ENCODE results near the gene ARHGEF33.
"Not testable (repeated sequence)": the region's sequence is repeated elsewhere in the genome, so short reads cannot be mapped to it uniquely, and the experiment has no call there.

Gene ARHGEF33

DNA sequence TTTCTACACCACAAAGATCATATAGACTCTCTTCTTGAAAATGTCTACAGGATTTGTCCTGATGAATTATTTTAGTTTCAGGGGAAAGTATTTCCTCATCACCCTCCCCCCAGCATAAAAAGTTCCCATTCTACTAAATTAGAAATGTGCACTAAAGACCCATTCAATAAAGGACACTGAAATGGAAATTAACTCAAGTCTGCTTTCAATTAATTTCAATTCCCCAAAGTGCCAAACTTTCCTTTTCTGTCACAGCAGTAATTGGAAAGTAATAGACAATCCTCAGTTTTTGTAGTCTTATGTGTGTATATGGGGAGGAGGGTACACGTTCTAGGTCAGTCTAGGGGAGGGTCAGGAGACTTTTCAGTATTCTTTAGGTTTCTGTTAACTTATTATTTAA is 21.5 kb downstream of the ARHGEF33 start:
- DNase-seq = no peak

DNA sequence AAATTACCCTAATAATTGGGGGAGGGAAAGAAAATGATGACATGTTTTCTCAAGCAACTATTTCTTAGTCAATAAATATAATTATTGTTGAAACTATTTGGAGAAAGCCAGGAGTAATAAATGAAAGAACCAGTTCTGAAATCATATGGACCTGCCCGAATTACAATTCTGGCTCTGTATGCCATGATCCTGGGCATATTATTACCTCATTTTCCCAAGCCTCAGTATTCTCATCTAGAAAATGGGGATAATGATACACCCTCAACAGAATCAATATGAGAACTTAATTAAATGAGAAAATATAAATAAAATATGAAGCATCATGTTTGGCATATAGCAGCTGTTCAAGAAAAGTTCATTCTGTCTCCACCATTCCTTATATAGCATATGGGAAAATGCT is 22.9 kb downstream of the ARHGEF33 start:
- no peak for DNase-seq

GRCh38 chr2:38922389-38922788 is 32.7 kb downstream of the ARHGEF33 start:
- no peak for DNase-seq

GRCh38 chr2:38922902-38923301 is 33.2 kb downstream of the ARHGEF33 start:
- DNase-seq = no peak

DNA sequence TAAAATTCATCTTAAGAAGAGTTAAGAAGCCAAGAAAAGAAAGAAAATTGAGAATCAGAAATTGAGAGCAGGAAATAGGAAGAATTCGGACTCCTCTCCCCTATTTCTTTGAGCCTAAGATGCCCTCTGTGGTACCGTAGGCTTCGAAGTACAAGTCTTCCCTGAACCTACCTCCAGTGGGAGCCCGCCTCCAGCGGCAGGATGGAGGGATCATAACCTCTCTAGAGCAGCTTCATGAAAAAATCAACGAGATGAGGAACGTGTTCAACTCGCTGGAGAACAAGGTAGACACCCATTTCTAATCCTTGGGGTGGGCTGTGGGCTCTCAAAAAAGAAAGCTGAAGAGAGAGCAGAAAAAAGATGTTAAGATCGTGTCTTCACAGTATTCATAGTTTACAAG is 36.3 kb downstream of the ARHGEF33 start:
- DNase-seq = no peak

DNA sequence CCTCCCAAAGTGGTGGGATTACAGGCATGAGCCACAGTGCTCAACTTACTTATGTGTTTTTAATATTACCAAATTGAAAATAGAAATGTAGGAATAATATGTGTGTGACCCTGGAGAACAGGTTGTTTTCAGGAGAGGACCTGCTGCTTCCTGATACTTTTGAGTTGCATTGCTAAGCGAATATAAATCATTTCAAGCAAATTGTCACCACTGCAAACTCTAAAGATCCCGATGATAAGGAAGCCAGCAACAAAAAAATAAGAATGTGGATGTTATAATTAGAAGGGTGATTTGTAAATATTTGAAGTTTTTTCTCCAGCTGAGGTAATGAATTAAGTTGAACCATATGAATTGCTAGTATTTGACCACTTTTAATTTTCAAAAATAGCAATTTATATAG is 40.9 kb downstream of the ARHGEF33 start:
- DNase-seq = no peak

DNA sequence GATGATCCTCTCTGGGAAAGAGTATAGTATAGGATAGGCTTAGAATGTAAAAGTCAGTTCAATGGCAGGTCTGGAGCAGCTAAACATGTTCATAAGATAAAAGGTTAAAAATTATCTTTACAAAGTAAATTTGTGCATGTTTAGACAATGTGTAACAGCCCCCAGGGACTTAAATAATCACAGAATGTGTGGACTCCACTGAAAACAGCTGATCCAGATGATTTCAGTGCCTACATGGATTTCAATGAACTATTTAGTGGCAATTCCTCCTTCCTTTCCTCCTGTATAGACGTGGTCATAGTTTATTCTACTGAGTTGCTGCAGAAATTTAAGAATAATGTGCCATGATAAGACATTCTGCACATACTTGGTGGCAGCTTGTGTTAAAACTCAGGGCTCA is 42.9 kb downstream of the ARHGEF33 start:
- DNase-seq = no peak

GRCh38 chr2:38933653-38934052 is 44.0 kb downstream of the ARHGEF33 start:
- DNase-seq = no peak

DNA sequence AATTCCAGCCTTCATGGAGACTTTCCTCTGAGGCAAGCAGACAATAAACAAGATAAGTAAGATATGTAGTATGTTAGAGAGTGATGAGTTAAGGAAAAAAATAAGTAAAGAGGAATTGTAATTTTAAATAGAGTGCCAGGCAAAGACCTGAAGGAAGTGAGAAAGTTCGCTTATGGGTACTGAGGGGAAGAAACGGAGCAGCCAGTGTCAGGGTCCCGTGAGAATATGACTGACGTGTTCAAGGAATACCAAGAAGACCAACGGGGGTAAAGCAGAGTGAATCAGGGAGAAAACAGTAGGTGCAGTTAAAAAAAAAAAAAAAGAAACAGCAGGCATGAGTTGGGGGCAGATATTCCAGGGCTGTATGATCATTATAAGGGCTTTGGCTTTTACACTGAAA is 45.1 kb downstream of the ARHGEF33 start:
- DNase-seq = no peak

DNA sequence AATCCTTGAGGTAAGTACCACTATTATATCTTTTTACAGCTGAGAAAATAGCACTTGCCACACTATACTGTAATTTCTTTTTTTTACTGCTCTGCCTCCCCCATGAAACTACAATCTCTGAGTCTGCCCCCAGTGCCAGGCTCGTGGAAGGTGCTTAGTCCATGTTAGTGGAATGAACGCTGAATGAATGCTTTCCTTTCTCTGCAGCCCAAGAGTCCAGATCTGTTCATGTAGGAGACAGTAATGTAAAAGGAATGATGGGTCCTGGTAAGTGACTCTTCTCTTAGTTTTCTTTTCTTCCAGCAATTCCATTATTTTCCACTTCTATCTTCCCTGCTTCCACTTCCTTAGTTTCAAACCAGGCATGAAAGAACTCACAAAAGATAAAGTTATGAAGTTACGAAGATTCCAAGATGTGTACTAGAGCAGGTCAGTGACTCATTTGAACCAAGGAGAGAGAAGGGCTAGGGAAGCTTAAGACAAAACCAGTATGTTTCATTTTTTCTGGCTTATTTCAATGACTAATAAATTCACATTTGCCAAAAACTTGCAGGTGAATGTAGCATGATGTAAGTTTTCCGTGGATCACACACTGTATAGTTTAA is 46.0 kb downstream of the ARHGEF33 start:
- DNase-seq = no peak

- not testable (repeated sequence) for DNase-seq
These were observed 46.8 kb downstream of the ARHGEF33 start for GRCh38 chr2:38936516-38936915.

GRCh38 chr2:38937548-38937947 is 47.9 kb downstream of the ARHGEF33 start:
- DNase-seq = no peak

- no peak for DNase-seq
These were observed 51.1 kb downstream of the ARHGEF33 start for GRCh38 chr2:38940746-38941145.

GRCh38 chr2:38943784-38944183 is 54.1 kb downstream of the ARHGEF33 start:
- no peak for DNase-seq

- no peak for DNase-seq
These were observed 55.7 kb downstream of the ARHGEF33 start for GRCh38 chr2:38945372-38945771.

DNA sequence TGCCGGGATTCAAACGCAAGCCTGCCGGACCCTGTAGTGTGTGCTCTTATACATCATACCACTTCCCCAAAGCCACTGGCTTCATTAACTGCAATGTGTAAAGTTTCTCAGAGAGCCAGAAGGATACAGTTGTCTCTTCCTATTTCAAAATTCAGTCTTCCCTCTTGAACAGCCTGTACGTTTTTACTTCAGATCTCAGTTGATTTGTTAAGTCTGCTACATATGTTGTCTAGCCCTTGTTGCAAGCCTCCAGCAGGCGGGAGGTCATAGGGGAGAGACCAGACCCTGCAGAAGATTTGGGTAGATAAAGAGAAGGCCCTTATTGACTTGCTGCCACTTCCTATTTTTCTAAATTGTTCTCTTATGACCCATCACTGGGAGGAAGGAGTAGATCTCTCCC is 56.2 kb downstream of the ARHGEF33 start:
- DNase-seq = no peak

DNA sequence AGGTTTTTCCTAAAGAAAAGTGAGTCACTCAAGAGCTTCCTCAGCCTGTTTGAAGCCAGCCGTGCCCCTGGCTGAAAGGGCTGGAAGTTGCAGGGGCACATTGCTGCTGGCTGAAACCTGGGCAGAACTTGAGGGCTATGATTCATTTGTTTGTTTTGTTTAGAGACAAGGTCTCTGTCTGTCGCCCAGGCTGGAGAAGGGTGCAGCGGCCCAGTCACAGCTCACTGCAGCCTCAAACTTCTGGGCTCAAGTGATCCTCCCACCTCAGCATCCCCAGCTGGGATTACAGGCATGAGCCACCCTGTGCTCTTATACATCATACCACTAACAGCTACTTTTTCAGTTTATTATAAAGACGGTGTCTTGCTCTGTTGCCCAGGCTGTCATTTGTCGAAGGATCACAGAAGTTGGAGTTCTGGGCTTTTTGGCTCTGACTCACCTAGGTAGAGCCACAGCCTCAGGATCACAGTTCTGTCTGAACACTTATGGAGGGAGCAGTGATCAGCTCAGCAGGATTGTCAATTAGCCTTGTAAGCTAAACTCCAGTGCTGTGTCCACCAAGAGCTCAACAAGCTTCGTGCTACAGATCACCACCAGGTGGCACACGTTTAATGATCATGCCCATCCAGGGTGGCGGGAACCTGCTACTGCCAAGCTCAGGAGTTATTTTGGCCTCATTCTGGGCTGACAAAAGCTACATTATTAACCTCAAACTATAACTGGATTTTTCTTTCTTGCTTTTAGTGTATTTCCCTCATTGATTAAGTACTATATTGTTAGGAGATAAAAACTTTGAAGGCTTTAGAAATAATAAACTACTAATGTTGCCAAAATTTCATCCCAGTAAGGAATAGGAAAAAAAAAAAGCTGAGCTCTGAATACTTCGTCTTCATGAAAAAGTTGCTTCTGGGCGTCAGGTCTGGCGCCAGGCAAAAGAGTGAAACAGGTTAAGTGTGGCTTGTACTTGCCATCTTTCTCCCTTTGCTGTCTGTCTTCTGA is 57.9 kb downstream of the ARHGEF33 start:
- DNase-seq = peak; percentile 63

DNA sequence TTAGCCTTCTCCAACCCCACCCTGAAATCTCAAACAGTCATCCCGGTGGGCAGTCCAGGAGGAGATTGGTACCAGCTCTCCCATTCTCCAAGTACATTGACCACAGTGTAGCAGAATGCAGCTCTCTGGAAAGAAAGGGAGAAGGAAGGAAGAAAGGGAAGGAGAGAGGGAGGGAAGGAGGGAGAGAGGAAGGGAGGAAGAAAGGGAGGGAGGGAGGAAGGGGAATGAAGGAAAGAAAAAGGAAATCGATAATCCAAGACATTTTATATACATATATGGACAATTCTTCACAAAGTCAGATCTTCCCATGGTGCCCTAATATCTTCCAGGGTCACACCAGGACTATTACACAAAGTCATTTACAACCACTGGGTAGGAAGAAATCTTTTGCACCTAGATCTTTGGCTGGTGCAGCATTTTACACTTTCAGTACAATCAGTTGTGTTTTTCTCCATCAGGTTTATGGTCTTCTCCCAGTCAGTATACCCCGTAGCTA is 58.8 kb downstream of the ARHGEF33 start:
- no peak for DNase-seq

DNA sequence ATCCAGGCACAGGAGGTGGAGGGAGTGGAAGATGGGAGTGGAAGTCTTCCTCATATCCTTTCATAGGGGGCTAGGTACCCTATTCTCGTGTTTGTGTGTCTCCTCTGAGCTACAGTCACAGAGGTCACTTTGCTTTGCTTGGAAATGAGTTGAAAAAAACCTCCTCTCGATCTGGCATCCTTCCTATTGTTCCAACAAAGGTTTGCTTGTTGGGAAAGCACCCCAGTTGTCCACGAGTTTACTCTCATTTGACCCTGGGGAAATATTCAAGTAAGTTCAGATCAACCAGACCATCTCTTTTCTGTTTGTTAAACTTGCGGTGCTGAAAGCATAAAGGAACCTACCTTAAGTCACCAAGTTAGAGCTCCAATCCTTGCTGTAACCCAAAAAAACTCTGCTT is 59.3 kb downstream of the ARHGEF33 start:
- DNase-seq = no peak

DNA sequence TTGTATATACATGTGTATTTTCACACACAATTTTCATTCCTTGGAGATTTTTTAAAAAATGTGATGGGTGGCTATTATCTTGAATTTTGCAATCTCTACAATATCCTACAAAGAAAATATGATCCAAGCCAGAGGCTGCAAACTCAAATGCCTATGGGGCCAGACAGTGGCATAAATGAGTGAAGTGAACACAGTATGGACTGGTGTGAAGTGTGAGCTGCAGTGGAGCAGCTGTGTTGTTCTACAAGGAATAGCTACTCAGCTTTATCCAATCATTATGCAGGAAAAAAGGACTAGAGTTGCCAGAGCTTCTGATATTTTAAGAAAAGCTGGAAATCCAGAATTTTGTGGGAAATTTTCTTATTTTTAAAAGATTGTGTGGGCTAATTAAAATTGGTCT is 62.1 kb downstream of the ARHGEF33 start:
- no peak for DNase-seq

DNA sequence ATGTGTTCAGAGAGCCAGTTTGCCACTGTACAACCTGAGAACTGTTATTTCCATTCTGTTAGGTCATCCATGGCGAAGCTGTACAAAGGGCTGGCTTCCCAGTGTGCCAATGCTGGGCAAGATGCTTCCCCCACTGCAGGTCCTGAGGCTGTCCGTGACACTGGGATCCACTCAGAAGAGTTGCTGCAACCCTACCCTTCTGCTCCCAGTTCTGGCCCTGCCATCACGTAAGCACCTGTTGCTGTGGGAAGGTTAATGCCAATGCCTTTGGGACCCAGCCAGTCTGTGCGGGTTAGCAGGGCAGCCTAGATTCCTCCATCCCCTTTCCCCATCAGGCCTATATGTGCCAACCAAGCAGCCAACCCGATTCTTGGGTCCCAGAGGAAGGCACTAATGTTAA is 68.3 kb downstream of the ARHGEF33 start:
- no peak for DNase-seq

- DNase-seq = no peak
These were observed 69.8 kb downstream of the ARHGEF33 start for GRCh38 chr2:38959466-38959865.

DNA sequence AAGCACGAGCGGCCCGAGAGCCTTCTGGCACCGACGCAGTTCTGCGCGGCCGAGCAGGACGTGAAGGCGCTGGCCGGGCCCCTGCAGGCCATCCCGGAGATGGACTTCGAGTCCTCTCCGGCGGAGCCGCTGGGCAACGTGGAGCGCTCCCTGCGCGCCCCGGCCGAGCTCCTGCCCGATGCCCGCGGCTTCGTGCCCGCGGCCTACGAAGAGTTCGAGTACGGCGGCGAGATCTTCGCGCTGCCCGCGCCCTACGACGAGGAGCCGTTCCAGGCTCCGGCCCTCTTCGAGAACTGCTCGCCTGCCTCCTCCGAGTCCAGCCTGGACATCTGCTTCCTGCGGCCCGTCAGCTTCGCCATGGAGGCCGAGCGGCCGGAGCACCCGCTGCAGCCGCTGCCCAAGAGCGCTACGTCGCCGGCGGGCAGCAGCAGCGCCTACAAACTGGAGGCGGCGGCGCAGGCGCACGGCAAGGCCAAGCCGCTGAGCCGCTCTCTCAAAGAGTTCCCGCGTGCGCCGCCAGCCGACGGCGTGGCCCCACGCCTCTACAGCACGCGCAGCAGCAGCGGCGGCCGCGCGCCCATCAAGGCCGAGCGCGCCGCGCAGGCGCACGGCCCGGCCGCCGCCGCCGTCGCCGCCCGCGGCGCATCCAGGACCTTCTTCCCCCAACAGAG is 70.4 kb downstream of the ARHGEF33 start:
- DNase-seq = no peak

All from 8988T (cell line).